ENCODE data around the gene TNS1.
A peak's percentile ranks its signal among the peaks of the same experiment; 100 is the strongest.

The TNS1 gene

GRCh38 chr2:217876253-217876570, 126.6 kb downstream of the TNS1 start:
- no peak for FAIRE-seq
- no peak for DNase-seq (ENCODE audit: low spot score)

- FAIRE-seq: no peak
These were observed 127.1 kb downstream of the TNS1 start for GRCh38 chr2:217875556-217876252.

GRCh38 chr2:217875138-217875537, 127.7 kb downstream of the TNS1 start:
- FAIRE-seq (no peak), DNase-seq (ENCODE audit: low spot score) (no peak)

More at GRCh38 chr2:217875556-217876252, 127.1 kb downstream of the TNS1 start:
- DNase-seq (ENCODE audit: low spot score): no peak

DNA sequence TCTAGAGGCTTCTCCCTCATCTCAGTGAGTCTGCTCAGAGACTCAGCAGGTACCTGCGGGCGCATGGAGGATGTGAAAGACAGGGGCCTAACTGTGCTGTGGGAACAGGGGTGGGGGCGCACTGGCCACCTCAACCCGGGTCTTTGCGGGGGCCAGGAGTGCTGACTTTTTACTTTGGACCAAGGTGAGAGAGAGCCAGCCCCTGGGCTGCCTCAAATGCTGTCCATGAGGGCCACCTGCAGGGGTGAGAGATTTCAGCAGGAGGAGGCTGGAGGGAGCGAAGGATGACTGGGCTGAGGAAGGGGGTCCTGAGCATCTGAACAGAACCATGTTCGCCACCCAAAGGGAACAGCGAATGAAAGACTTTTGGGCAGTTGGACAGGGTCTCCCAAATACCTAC, 129.4 kb downstream of the TNS1 start:
- FAIRE-seq (no peak), DNase-seq (ENCODE audit: low spot score) (no peak)

DNA sequence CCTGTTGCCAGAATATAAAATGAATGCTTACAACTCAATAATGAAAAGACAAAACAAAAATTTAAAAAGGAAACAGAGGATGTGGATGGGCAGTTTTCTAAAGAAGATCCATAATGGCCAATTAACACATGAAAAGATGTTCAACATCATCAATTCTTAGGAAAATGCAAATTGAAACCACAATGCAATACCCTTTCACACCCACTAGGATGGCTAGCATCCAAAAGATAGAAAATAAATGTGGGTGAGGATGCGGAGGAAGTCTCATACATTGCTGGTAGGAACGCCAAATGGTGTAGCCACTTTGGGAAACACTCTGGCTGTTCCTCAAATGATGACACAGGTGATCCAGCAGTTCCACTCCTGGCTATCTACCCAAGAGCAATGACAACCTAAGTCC, 130.5 kb downstream of the TNS1 start:
- no peak for DNase-seq (ENCODE audit: low spot score)
- FAIRE-seq: no peak

DNA sequence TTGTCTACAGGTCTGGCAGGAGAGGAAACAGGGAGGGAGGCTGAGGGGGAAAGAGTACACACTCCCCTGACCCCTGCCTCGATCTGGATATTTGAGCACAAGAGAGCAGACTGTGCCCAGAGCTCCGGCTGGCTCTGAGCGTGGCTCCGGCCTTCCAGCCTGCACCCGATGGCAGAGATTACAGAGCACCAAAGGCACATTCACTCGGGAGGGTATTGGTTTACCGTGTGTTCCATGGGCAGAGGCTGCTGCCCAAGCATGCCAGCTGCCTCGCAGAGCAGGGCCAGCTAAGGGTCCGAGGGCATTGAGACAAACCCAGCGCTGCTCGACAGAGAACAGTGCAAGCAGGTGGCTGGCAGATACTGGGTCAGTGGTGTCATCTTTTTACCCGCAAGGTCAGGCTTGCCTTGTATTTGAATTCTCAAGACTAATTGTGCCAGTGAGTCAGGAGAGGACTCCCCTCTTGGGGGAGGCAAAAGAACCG, 132.2 kb downstream of the TNS1 start:
- no peak for DNase-seq (ENCODE audit: low spot score)
- no peak for FAIRE-seq

- FAIRE-seq: no peak
These were observed 133.9 kb downstream of the TNS1 start for GRCh38 chr2:217868911-217869334.

DNA sequence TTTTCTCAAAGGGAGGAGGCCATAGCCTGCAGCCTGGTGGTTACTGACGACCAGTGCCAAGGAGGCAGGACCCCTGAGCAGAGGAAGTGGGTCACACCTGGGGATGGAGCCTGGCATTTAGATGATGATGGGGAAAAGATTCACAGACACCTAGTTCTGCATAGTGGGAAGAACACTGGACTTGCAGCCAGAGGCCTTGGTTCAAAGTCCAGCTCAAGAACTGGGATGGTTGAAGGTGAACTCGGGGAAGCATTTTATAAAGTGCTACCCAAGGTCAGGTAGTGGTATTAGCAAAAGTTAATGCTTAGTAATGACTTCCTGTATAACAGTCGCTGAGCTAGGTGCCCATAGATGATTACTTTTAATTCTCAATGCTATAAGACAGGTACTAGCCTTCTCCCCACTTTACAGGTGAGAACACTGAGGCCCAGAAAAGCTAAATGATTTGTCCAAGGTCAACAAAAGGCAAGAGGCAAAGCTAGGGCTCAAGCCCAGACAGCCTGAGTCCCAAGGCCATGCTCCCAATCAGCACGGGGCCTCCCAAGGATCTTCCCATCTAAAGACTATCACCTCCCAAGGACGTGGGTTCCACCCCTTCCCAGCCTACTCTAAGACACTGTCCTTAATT, 134.4 kb downstream of the TNS1 start:
- no peak for DNase-seq (ENCODE audit: low spot score)
- FAIRE-seq: no peak

More at GRCh38 chr2:217868911-217869334, 133.9 kb downstream of the TNS1 start:
- peak; percentile 45 for DNase-seq (ENCODE audit: low spot score)

DNA sequence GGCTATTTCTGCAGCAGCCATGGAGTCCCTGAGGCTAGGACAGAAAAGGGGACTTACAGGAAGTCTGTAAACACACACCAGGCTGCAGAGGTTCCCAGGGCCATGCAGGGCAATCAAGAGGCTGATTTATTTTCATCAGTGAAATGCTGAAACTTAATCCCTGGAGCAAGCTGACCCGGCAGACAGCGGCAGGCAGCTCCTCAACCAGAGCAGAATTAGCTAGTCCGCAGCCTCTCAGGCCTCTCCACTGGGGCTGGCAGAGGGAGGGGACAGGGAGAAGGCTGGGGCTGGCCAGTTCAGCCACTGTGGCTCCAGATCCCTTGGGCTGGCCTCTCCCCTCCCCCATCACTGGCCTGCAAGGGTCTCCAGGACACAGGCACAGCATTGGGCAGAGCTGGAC, 136.3 kb downstream of the TNS1 start:
- FAIRE-seq (no peak), DNase-seq (ENCODE audit: low spot score) (no peak)

DNA sequence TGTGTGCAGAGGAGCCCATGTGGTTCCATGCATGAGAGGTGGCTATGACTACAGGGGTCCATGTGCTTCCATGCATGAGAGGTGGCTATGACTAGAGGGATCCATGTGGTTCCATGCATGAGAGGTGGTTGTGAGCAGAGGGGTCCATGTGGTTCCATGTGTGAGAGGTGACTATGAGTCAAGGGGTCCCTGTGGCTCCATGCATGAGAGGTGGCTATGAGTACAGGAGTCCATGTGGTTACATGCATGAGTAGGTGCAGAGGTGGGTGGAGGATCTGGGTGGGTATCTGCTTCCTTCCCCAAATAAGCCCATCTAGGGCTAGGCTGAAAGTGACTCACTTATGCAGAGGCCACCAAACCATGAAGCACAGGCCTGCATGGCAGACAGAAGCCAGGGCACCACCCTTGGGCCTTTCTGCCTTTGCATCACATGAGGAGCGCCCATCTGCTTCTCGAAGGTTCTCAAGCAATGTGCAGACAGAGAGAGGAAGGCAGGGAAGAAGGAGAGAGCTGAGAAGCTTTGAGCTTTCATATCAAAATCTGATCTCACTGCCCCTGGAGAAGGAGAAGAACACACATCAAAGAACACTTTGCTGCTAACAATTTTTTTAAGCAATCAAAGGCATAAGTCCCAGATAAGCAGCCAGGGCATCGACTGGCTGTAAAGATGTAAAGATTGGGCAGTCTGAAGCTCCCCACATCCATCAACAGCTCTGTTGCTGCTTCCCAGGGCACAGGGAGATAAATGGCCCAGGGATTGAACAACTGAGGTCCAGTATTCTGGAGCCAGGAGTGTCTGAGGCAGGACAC, 137.6 kb downstream of the TNS1 start:
- DNase-seq (ENCODE audit: low spot score) (no peak), FAIRE-seq (no peak)

GRCh38 chr2:217863883-217864282, 138.9 kb downstream of the TNS1 start:
- DNase-seq (ENCODE audit: low spot score) (no peak), FAIRE-seq (no peak)

DNA sequence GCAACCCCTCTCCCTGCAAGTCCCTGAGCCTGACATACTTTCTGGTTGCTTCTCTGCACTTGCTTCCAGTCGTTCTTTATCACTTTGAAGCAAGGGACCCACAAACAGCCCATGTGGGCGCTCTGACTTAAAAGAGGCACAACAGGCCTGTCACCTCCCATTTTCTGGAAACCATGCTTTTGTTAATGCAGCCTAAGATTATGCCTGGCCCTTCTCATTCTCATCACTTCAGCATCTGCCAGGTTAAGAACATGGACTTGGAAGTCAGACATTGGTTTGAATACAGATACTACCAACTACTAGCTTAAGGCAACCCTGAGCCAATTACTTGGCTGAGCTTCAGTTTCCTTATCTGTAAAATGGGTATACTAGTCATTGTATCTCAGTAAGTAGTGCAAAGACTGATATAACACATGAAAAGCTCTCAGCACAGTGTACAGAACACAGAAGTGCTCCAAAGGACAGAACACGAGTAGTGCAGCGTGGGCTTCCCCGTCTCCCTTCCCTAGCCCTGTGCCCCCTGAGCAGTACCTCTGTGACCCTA, 141.4 kb downstream of the TNS1 start:
- FAIRE-seq (no peak), DNase-seq (ENCODE audit: low spot score) (no peak)

GRCh38 chr2:217859926-217860325, 142.9 kb downstream of the TNS1 start:
- FAIRE-seq: no peak
- DNase-seq (ENCODE audit: low spot score): no peak

- FAIRE-seq: no peak
- peak; percentile 43 for DNase-seq (ENCODE audit: low spot score)
These were observed 144.0 kb downstream of the TNS1 start for GRCh38 chr2:217858519-217859491.

- no peak for DNase-seq (ENCODE audit: low spot score)
- peak; percentile 46 for FAIRE-seq
These were observed 144.9 kb downstream of the TNS1 start for GRCh38 chr2:217857624-217858506.

GRCh38 chr2:217856871-217857270, 145.9 kb downstream of the TNS1 start:
- FAIRE-seq: no peak
- DNase-seq (ENCODE audit: low spot score): no peak

DNA sequence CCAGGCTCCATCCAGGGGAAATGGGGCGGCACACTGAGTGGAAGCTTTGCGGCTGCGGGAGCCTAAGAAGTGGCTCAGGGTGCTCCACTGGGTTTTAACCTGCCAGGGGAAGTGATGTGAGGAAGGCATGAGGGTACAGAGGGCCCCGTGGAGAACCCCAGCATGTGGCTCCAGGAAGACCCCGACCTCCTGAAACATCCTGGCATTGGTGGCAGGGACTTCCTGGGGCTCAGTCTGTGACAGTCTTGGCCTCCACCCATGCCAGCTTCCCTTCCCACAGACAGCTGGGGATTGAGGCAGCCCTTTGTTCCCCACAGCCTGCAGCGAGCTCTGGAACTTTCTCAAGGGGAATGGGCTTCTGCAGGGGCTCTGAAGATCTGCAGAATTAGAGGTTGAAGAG, 146.6 kb downstream of the TNS1 start:
- no peak for FAIRE-seq
- DNase-seq (ENCODE audit: low spot score): no peak

GRCh38 chr2:217854684-217855420, 147.9 kb downstream of the TNS1 start:
- no peak for FAIRE-seq
- DNase-seq (ENCODE audit: low spot score): no peak

- FAIRE-seq (no peak), DNase-seq (ENCODE audit: low spot score) (no peak)
These were observed 148.8 kb downstream of the TNS1 start for GRCh38 chr2:217853961-217854360.

Measured in urothelium cell line (cell line).